HL-60 (cell line): ENCODE measurements around the gene BNIP5.

Source experiments
- DNase-seq, 2 experiments: peaks; one replicate each; pipeline ENCODE4 v3.0.0-alpha.2; 2010 to 2020; ENCODE audit warnings: low read depth in 1 of 2, low spot score in 1 of 2
- H3K27ac ChIP-seq: fragments of 250-450 bp; sonication (Bioruptor Pico); replicated peaks from 2 replicates; pipeline ENCODE4 v1.5.1; 2020; ENCODE audit warnings: mild to moderate bottlenecking, moderate library complexity
- H3K27me3 ChIP-seq: fragments of 250-450 bp; sonication (Bioruptor Pico); 2 replicates; pipeline ENCODE4 v1.5.1; 2021; ENCODE audit warnings: mild to moderate bottlenecking, moderate library complexity; ENCODE audit not compliant: insufficient read depth, poor library complexity, severe bottlenecking
- H3K4me3 ChIP-seq: replicated peaks from 2 replicates; pipeline ENCODE4 v1.5.1; 2011; ENCODE audit warnings: mild to moderate bottlenecking, control low read depth, low read length; ENCODE audit not compliant: insufficient read depth
- CTCF ChIP-seq: IDR thresholded peaks from one replicate; pipeline ENCODE4 v1.5.1; 2011; ENCODE audit warnings: low read length, control low read depth, inconsistent platforms; ENCODE audit not compliant: insufficient read depth
- GABPA ChIP-seq: IDR thresholded peaks from 2 replicates; pipeline ENCODE4 v1.6.1; 2012; ENCODE audit warnings: low read depth
- POLR2AphosphoS5 ChIP-seq: IDR thresholded peaks from 2 replicates; pipeline ENCODE4 v1.6.1; 2012; ENCODE audit warnings: low read depth
- SPI1 ChIP-seq: IDR thresholded peaks from 2 replicates; pipeline ENCODE4 v1.6.1; 2012; ENCODE audit warnings: low read depth, mild to moderate bottlenecking, borderline replicate concordance
- TF ChIP-seq, protein P1 (sequence below): IDR thresholded peaks from 2 replicates; pipeline ENCODE4 v1.6.1; 2012; ENCODE audit warnings: low read depth; ENCODE audit not compliant: insufficient replicate concordance

The BNIP5 gene

DNA sequence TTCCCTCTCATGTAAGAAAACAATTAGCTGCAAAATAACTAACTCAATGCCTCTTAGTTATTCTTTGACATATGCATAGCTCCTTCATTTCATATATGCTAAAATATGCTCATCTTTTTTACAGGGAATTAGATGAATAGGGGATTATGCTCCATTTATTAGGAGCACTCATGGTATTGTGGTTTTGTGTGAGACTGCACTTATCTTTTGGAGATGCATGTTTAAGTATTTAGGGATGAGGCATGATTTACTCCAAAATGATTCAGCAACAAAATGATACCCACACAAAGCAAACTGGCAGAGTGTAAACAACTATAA, 8.8 kb downstream of the BNIP5 start:
- no peak overlapping the region for H3K4me3 ChIP-seq
- H3K27me3 ChIP-seq = no peaks in the 10 kb centered on the region
- no peak for DNase-seq
- no peak for TF ChIP-seq CTCF
- TF ChIP-seq GABPA = no peak
- no peak for TF ChIP-seq POLR2AphosphoS5
- TF ChIP-seq, protein P1, sequence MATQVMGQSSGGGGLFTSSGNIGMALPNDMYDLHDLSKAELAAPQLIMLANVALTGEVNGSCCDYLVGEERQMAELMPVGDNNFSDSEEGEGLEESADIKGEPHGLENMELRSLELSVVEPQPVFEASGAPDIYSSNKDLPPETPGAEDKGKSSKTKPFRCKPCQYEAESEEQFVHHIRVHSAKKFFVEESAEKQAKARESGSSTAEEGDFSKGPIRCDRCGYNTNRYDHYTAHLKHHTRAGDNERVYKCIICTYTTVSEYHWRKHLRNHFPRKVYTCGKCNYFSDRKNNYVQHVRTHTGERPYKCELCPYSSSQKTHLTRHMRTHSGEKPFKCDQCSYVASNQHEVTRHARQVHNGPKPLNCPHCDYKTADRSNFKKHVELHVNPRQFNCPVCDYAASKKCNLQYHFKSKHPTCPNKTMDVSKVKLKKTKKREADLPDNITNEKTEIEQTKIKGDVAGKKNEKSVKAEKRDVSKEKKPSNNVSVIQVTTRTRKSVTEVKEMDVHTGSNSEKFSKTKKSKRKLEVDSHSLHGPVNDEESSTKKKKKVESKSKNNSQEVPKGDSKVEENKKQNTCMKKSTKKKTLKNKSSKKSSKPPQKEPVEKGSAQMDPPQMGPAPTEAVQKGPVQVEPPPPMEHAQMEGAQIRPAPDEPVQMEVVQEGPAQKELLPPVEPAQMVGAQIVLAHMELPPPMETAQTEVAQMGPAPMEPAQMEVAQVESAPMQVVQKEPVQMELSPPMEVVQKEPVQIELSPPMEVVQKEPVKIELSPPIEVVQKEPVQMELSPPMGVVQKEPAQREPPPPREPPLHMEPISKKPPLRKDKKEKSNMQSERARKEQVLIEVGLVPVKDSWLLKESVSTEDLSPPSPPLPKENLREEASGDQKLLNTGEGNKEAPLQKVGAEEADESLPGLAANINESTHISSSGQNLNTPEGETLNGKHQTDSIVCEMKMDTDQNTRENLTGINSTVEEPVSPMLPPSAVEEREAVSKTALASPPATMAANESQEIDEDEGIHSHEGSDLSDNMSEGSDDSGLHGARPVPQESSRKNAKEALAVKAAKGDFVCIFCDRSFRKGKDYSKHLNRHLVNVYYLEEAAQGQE = no peak
- H3K27ac ChIP-seq = no peak overlapping the region

DNA sequence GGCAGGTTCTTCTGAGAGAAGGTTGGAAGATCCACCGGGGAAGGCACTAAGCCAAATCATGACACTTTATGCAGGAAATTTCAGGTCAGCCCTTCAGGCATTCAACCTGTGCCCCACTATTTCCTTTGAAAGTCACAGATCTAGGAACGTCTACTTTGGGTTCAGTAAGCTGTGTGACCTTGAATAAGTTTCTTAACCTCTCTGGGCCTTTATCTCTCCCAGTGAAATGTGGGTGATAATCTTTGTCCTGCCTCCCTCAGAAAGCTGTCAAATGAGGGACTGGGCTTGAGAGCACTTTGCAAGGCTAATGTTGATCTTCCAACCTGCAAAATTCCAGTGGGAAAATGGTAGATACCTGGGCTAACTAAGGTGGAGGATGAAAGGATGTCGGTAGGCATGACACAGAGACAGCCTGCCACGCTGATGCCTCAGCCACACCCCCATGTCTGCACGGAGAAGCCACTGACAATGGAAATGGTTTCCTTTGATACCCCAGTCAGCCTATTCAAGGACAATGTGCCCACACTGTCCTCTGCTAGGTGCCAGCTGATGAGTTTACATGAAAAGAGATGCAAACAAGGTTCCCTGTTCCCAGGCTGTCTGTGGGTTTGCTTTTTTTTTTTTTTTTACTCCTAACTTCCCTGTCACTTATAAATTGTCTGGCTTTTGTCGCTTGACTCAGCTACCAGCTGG, 9.3 kb downstream of the BNIP5 start:
- Histone ChIP-seq H3K27ac (no peak overlapping the region), H3K27me3 (no peaks in the 10 kb centered on the region), H3K4me3 (no peak overlapping the region)
- no peak for TF ChIP-seq POLR2AphosphoS5
- no peak for TF ChIP-seq GABPA
- no peak for TF ChIP-seq SPI1
- TF ChIP-seq, protein P1 = no peak
- no peak for DNase-seq

- Histone ChIP-seq H3K4me3 (no peak overlapping the region), H3K27me3 (no peaks in the 10 kb centered on the region), H3K27ac (no peak overlapping the region)
- no peak for DNase-seq
- TF ChIP-seq GABPA (no peak), CTCF (no peak), POLR2AphosphoS5 (no peak)
- TF ChIP-seq, protein P1 = no peak
Observed at GRCh38 chr6:36326356-36326995, 10.2 kb downstream of the BNIP5 start.
